ENCODE data around the gene CREB5.
A peak's percentile ranks its signal among the peaks of the same experiment; 100 is the strongest.

The CREB5 gene

DNA sequence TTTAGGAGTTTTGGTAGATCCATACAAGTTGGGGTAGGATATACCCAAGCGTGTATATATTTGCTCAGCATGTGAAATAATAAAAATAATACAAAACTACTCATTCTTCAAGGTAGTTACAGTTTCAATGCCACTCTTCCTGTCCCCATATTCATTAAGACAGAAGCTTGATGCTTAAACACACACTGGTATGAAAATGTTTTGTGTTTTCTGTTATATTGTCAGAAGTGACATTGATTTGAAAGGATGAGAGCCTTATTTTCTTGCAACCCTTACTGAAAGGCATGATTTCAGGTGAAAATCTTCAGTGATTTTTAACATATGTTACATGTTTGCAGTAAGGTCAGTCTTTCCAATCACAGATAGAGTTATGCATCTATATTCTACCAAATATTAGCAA, 312.2 kb downstream of the CREB5 start:
- DNase-seq, result no peak

DNA sequence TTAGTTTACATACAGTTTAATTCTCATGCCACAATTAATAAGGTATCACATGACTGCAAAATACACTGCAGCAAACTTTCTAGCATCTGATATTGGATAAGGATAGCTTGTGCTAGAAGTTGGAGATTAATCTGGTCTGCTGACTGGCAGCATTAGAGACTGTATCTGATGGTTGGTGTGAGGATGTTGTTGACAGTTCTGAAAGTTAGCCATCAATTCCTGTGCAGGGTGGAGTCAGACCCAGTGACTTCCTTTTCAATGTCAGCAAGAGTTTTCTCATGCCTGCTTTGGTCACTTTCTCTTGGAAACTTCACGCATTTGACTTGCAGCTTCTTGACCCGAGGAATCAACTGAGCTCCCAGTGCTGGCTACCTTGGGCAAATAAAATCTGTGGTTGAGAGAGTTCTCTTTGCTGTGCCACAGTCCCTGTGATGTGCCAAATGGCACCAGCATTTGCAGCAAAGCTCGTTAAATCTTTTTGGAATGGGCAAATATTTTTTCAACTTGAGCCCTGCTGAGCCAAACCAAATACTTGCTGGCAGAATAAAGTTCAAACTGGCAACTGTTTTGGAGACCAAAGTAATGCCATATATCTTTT, 312.8 kb downstream of the CREB5 start:
- DNase-seq, result no peak

DNA sequence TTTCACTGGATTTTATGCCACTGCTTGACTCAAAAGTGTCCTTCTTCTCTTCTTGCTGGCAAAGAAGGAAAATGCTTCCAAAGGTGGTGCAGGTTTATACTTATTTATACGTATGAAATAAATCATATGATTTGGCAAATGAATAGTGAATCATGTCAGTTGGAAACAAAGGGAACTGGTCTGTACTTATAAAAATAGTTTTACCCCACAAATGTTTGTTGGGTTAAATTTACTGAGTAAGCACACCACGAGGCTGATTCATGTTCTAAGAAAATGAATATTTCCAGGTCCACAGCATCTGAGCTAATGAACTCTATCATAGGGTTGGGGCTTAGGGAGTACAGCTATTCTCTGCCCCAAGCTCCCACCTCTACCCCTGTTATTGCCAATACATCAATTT, 313.6 kb downstream of the CREB5 start:
- DNase-seq, result no peak

DNA sequence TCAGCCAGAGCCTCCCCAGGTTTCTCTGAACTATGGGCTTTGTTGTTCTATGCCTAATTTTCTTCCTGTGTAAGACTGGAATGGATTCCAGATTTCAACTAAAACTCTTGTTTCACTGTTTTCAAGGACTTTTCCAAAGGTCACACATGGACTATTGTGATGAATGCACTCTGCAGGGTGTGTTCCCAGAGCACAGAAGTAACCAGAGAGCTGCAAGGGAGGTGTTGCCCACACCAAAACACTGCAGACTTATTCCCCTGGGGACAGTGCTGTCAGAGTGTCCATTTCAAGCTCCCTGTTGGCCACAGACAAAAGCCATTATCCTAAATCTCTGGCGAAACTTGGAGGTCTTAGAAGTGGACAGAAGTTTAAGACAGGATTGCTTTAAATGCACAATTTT, 314.2 kb downstream of the CREB5 start:
- DNase-seq, result no peak

DNA sequence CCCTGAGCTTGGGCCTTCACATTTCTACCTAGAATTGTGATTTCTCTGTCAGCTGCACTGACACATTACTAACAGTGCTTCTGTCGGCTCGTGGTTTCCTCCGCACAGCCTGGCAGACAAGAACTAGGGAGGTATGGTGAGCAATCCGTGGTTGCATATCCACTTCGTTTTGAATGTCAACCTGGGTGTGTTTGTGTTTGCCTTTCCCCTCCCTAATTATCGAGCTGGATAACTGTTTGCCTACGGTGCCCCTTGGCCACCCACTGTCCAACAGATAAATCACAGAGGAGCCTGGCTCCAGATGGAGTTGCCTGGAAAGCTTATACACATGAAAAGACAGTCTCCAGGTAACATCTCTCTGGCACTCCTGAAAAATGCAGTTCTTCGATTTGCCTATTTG, 317.0 kb downstream of the CREB5 start:
- DNase-seq, result no peak

DNA sequence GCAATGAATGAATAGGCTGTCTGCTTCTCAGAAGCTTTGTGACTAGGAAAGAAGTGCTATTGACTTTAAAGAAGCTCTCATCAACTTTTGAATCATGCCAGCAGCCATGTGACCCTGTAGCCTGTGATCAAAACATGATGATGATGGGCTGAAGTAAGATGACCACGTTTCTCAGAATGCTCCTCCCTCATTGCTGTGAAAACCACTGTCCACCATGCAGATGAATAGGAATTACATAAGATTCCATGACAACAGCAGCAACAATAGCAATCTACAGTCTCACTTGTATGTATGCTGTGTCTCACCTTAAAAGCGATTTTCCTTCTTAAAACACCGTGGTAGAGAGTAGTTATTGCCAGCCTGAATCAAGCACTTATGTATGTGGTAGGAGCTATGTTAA, 317.4 kb downstream of the CREB5 start:
- no peak for DNase-seq

DNA sequence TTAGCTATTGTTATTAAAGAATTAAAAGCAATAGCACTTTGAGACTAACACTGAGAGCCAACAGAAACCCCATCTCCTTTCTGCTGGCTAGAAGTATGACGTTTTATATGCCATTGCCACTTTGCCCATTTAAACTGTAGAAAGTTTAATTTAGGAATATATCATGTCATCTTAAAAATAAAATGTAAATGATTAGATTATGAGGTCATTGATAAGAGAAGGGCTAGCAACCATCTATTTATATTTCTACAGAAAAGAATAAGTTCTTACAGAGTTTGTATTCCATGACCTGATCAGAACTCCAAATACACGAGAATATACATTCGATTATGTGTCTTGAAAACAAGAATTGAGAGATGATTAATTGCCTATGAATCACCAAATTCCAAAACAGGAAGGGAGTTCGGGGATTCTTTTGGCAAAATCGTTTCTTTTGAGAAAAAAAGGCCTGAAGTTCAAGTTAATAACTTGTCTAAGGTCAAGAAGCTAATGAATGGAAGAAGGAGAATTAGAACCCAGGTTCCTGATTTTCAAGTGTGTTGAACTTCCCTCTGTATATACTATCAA, 318.9 kb downstream of the CREB5 start:
- DNase-seq, result no peak

DNA sequence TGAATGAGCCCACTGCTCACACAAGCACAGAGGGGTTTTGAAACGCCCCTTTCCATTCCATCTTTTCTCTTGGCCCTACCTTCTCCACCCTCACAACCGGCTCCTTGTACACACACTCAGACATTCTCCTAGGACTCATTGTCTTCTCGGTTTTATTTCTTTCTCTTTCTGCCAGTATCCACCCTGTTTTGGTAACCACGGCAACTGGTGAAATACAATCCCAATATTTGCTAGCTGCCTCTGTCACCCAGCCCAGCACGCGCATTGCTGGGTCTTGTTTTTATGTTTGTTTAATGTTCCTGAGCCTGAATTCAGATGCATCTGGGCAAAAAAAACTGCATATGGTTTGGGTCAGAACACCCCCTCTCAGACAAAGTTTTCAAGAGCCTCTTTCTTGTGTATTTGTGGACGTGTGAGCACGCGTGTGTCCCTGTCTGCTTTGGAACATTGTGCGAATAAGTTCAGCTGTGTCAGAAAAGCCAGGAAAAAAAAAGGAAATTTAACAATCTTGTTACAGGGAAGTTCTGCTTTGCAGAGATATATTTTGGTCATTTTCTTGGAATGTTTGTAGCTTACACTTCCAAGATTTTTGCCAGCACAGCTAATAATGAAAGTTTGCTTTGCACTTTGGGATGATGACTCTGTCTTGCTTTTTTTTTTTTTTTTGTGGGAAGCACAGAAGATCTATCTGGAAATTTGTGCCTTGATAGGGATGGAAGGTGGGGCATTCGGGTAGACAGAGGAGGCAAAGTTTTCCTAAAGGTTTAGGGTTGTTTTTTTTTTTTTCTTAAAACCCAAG, 320.0 kb downstream of the CREB5 start:
- no peak for DNase-seq

DNA sequence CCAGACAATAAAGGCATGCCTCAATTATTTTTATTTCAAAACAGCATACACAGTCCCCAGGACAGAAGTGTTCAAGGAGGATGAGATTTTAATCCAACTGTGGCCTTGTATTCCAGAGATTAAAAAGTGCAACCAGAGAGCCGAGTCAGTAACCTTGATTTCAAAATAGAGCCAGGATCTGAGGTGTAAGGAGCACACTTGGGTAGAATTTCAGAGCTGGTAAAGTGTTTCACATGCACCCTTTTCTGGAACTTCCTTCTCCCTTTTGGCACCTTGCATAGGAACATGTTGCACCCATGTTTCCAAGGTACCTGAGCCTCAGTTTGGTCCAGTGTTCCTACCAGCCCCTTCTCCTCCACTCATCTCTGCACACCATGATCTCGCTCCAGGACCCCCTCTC, 320.7 kb downstream of the CREB5 start:
- no peak for DNase-seq

DNA sequence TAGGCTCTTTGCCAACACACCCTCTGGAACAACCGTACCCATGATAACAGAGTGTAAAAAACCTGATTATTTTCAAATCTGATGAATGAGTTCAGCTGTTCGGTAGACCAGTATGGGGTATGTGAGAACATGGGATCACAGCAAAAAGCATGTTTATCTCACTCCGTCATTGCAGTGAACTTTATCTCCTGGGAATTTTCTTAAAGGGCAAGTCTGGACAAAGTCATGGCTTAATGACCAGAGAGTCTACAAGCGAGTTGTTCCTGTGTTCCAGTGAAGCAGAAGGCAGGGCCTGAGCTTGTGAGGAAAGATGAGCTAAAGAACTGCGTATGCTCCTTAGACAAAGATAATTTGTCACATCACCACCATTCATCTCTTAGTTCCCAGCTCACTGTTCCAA, 326.1 kb downstream of the CREB5 start:
- DNase-seq, result no peak

DNA sequence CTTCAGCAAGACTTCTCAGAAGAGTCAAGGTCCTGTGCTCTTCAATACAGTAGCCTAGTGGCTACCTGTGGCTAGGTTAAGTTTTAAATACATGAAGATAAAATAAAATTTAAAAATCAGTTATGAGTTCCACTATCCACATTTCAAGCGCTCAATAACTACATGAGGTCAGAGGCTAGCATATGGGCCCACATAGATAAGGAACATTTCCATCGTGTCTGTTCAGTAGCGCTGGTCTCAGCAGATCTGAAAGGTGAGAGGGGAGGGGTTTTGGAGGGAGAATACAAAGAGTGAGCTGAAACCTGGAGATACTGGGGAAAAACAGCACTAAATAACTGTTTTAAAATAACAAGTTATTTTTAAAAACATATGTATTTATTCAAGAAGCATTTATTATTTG, 326.8 kb downstream of the CREB5 start:
- no peak for DNase-seq

DNA sequence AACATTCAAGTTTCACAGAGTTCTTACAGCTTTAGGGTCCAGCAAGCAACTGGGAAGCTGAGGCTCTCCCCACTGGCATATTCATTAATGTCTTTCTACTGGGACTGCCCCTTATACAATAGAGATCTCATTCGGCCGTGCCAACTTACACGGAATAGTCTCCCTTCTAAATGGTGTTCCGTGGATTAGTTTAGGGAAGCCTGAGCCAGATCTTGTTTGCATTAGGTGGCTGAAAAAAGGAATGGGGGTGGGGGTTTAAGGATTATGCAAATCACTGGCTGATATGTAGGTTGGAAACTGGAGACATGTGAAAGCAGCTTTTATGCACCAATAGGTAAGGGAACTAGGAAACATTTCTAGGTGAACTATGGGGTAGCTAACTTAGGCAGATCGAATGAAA, 327.5 kb downstream of the CREB5 start:
- DNase-seq, result no peak

DNA sequence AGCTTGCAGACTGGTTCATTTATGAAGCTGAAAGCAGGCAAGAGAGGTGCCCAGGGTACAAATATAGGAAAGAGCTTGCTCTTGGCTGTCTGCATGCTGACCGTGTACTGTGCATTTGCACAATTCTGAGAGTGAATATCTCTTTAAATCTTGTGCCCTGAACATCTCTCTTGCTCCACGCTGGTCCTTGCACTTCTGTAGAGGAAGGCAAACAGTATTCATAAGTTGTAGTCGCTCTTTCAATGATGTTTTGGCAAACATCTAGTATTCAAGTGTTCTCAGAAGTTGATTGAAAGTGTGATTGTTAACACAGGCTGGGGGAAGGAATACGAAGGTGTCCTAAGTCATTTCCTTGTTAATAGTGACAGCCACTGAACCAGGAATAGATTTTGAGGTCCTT, 332.6 kb downstream of the CREB5 start:
- DNase-seq, result no peak

DNA sequence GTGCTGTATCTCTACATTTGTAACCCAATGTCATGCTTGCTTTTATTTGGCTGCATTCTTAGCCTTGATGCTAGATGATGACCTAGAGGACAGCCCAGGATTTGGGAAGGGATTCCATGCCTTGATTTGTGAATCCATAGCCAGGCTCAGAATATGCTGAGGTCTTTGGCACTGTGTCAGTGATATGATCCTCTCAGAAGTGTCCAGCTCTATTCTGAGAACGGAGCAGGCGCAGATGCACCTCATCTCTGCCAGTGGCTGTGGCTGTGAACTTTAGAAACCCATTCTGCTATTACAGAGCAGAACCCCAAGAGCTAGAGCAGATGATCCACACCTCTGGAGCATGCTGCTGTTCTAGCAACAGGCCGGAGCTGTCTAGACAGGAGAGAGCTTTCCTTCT, 333.0 kb downstream of the CREB5 start:
- no peak for DNase-seq

DNA sequence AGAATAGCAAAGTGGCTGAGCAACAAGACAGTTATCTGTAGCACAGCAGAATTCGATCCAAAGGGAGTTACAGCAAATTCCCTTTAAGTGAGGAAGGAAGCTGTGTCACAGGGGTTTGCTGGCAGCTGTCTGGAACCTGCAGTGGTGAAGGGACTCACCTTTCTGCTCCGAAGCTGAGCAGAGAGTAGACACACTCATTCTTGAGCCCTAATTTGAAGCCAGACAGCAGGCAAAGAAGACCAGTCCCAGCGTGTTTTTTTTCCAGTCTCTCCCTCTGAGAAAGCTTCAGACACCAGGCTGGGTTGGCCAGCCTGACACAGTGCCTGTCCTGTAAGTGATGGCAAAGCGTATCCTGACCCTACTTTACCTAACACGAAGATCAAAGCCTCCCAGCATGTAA, 335.1 kb downstream of the CREB5 start:
- no peak for DNase-seq

DNA sequence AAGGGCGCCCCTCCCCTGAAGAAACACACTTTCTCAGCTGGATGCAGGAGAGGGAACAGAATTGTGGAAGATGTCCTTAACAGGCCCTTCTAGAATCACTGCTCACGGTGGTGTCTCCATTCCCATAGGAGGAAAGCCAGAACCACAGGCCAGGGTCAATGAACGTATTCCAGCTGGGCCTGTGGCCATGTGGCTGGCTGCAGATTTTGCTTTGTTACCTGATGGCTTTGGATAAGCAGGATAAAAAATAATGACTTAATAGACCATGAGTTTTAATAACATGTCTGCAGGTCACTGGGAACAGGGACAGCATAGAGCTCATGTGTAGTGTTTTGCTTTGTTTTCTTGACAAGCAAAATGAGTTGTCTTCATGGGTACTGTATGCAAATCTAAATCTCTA, 335.5 kb downstream of the CREB5 start:
- no peak for DNase-seq

DNA sequence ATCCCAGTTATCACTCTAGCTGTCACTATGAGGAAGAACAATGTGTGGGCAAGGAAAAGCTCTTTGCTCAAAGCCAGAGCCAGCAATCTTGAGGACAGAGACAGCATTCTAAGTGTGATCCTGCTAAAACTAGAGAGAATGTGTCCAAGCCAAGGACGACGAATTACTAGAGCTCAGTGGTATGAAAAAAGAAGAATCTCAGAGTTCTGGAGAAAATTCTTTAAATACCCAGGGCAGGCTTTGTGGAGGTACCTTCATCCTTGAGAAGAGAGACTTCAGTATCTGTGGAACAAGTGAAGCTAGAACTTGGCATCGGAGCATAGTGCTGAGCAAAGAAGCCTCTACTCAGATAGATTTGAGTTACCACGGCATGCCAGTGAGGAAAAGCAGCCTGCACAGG, 336.0 kb downstream of the CREB5 start:
- no peak for DNase-seq

DNA sequence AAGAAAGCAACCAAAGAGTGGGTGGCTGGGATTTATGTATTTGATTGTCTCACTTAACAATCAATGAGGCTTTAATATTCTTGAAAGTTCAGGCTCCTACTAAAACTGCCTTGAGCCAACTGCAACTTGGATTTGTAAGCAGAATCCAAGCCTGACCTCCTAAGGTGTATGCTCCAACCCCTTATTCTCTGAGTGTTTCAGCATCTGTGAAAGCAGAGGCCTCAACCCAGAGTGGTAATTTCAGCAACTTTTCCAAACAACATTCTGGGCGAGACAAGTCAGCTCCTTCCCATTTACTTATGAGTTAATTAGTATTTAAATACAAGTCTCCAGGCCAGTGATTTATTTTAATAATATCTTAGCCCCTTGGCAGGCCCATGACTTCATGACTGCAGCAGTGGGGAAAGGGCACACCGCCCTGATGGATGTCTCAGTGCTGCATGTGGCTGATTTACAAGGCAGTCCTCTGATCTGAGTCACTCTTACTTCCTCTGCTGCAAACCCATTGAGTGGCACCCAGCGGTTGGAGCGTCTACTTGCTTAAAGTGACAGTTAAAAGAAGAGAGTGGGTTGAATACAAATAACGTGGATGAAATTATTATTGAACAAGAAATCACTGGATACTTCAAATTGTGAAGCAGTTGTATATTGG, 336.7 kb downstream of the CREB5 start:
- DNase-seq, result peak in 1 of 2 donors; percentile 24

DNA sequence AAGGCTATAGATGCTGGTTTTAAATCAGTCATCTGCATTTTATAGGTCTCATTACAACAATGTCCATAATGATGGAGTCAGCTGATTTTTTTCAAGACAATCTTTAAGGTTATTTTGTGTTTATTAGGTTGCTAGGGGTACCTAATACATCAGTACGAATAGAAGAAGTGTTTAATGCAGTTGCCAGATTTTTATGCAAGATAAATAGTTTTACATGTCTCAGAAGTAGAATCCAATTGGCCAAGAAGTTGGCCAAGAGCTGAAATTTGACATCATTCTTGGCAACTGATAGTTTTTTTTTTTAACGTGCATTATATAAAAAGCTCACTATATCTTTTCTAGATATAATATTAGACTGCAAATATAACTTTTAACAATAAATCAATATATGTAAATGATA, 337.3 kb downstream of the CREB5 start:
- DNase-seq, result no peak

DNA sequence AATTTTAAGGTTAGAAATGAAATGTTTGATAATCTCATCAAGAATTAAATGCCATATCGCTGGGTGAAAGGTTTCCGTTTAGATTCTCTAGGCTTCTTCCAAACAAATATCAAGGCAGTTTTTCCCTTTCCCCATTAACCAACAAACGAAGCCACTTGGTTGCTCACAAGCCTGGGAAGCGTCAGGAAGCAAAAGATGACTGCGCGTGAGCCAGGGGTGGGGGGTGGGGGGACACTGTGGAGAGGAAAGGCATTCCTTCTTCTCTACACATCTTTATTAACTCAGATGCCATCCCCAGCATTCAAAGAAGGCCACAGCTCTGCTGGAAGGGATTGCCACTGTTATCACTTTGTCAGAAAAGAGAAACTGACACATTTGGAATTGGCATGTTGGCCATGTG, 338.7 kb downstream of the CREB5 start:
- no peak for DNase-seq

DNA sequence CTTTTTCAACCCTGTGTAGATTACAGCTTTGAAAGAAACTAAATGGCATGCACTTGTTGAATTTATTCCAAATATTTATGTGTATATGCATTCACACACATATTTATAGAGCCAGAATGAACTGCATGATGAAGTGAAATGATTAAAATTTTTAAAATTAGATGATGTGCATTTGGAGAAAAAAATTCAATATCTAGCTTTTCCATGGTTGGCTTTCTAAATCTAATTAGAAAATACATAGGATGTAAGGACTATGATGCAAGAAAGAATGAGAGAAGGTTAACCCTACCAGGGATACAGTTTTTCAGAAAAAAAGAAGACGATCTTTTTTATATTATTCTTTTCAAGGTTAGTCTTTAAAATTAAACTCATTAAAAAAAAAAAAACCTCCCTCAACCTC, 341.3 kb downstream of the CREB5 start:
- no peak for DNase-seq

DNA sequence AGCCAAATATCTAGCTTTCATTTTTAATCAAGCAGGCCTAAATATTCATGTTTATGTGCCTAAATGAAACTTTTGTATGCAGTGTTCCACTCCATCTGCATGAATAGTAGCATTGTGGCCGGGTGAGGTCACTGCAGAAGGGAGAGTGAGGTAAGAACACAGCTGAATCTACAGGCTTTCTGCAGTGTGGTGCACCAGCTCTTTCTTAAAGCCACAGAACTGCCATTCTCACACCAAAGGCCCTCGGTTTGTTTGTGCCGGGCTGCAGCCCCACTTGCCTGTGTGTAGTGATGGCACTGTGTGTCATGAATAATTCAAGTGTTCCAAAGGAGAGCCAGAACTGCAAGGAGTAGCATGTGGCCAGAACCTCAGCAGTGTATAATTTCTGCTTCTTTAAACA, 341.7 kb downstream of the CREB5 start:
- no peak for DNase-seq

DNA sequence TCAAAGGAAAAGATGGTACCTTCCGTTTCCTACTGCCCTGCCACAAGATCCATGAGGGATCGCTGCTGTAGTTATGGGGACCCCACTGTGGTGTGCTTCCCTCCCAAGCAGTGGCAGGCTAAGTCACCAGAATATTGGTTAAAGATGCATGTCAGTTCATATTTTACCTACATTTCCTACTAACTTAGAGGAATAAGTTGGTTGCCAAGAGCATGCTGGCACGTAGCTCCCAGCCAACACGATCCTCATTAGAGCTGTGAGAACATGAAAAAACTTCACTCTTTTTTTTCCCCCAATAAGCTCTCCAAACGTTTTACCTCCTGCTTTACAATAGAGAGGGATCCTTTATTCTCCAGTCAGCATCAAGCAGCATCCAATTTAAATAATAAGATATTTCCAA, 342.1 kb downstream of the CREB5 start:
- DNase-seq, result no peak

DNA sequence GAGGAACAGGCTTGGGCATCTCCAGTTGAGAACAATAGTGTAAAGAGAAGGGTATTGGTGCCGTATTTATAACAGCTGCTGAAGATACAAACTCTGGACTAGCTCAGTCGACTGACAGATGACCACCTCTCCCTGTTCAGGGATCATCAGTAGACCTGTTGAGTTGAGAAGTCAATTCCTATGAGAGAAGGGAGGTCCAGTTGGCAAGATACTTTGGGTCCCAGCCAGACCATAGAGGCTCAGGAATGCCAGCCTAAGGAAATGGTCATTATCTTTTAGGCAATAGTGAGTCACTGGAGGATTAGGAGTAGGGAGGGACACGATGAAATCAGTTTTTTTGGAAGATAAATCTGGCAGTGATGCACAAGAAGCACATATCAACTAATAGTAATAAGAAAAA, 342.9 kb downstream of the CREB5 start:
- no peak for DNase-seq
